ENCODE measurements around the gene KLC1. TPM values are rescaled to one million over a fixed set of nuclear protein-coding genes. Genes with fewer than 3 reads are reported as not detected.

KLC1 gene
- total RNA-seq, 1 donor from 2014 or later: 129 TPM

DNA sequence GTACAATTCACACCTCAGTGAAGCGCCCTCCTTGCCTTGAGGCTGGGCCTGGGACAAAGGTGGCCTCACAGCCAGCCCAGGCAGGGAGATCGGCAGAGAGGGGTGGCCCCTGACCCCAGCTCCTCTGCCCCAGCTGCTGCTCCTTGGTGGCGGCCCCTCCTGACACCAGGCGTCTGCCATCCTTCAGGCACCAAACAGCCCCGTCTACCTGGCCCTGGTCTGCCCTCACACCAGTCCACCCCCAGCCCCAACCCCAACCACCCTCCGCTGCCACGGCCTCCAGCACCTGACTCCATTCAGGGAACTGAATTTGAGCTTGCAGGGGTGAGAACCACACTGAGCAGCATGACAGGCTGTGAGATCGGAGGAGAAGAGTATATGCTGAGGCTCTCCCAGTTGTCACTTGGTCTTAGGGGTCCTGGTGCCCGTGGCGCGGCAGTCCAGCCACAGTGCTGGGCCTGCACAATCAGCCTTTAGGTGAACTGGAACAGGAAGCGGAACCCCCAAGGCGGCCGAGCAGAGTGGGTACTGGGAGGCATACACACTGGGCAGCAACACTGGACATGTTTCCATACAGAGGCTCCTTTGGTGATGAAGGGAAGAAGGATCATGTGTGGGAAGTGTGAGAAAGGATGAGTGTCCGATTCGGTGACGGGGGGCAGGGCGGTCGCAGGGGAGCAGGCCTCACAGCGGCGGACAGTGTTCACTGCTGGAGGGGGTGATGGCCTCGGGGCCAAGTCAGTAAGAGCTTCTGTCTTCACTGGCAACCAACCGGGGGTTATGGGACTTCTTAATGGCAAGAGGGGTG is 105.3 kb downstream of the KLC1 start:
- DNase-seq (ENCODE audit: low read depth in 2 of 2): no peak

GRCh38 chr14:103735022-103735421 is 106.0 kb downstream of the KLC1 start:
- peak in 1 of 2 donors; percentile 63 for DNase-seq (ENCODE audit: low read depth in 2 of 2)

- DNase-seq (ENCODE audit: low read depth in 2 of 2): peak; percentile 29 to 55
Observed at GRCh38 chr14:103735439-103735814, 106.4 kb downstream of the KLC1 start.

GRCh38 chr14:103735815-103736545 is 107.0 kb downstream of the KLC1 start:
- DNase-seq (ENCODE audit: low read depth in 2 of 2): no peak

GRCh38 chr14:103736546-103737431 is 107.8 kb downstream of the KLC1 start:
- DNase-seq (ENCODE audit: low read depth in 2 of 2): no peak

DNA sequence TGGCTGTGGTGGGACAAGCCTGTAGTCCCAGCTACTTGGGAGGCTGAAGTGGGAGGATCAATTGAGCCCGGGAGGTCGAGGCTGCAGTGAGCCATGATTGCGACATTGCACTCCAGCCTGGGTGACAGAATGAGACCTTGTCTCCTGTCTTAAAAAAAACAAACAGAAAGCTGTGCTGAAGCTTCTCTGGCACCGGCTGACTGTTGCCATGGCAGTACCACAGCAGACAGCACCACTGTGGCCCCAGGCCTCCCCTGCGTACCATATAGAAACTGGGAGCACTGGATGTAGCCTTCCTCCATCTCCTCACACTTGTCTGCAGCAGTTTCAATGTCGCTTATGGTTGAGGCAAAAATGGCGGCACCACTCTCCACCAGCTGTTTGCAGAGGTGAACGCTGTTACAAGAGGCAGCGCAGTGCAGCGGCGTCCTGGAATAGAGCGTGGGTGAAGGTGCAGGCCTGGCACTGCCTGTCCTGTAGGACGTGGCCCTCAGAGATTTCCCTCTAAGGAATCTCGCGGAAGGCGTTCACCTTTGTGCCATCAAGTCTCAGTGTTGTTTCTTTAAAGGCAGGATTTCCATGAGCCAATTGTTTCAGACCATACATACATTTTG is 108.5 kb downstream of the KLC1 start:
- DNase-seq (ENCODE audit: low read depth in 2 of 2): no peak

DNA sequence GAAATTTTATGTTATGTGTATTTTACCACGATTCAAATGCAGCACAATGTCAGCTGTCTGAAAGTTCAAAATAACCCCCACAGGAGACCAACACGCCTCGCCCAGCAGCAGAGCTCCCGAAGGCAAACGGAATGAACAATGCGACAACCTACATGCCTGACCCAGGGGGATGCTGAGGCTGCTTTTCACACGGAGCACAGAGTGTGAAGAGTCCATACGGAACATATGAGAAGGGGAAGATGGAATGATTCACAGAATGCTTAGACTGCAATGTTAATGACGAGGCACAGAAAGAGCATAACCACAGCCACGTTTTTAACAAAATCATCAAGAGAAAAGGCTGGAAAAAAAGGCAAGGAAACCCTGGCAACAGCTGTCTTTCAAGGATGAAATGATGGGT is 109.2 kb downstream of the KLC1 start:
- no peak for DNase-seq (ENCODE audit: low read depth in 2 of 2)

- DNase-seq (ENCODE audit: low read depth in 2 of 2): no peak
Observed at GRCh38 chr14:103738701-103739451, 109.9 kb downstream of the KLC1 start.

DNA sequence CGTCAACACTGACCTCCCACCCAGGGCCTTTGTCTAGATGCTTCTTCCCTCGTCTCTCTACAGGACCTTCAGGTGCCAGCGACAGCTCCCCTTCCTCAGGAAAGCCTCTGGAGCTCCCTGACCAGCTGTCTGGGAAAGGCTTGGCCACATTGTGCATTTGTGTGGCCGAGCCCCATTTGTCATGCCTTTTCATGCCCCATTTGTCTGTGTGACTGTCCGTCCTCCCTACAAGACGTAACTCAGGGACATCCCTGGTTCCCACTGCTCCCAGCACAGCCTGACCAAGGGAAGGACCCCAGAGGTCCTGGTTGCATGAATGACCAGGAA is 110.4 kb downstream of the KLC1 start:
- no peak for DNase-seq (ENCODE audit: low read depth in 2 of 2)

DNA sequence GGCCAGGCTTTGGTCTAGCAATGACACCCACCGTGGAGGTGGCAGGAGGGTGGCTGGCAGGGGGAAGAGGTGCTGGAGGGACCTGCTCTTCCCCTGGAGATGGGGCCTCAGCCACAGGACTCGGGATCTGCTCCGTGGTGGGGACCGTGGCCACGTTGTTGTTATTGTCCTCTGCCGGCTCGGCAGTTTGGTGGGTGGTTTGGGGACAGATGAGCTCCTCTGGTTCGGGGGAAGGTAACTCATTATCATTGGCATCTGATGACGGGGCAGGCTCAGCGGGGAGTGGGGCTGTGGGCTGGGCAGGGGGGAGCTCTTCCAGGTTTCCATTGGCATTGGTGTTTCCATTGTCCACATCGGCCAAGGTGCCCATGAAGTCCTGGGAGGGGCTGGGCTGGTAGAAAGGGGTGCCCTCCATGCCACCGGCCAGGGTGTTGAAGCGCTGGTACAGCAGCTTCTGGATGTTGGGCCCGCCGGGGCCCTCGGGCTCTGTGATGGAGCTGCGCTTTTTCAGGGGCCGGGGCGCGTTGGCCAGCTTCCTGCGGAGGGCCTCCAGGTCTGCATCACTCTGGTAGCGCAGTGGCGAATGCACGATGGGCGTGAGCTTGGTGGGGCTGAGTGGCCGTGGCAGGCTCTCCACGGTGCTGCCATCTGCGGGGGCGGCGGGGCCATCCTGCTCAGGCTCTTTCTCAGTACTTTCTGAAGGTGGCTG is 110.9 kb downstream of the KLC1 start:
- no peak for DNase-seq (ENCODE audit: low read depth in 2 of 2)

- DNase-seq (ENCODE audit: low read depth in 2 of 2): peak in 1 of 2 donors; percentile 65
Observed at GRCh38 chr14:103740991-103741689, 112.1 kb downstream of the KLC1 start.

DNA sequence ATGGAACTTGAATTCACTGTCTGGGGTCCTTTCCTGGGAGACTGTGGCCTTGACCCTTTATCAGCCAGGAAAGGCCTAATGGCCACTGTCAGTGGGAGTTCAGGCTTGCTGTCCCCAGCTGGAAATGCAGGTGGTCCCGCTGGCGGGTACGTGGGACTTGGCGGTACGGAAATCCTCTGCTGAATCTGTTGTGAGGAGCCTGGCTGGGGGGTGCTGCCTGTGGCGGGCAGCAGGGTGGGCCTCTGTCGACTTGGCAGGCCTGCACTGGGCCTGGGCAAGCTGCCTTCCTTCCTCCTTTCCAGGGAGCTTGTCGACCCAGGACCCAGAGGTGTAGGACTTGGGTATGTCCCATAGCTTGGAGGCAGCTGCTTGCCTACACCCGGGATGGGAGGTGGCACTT is 112.9 kb downstream of the KLC1 start:
- no peak for DNase-seq (ENCODE audit: low read depth in 2 of 2)

DNA sequence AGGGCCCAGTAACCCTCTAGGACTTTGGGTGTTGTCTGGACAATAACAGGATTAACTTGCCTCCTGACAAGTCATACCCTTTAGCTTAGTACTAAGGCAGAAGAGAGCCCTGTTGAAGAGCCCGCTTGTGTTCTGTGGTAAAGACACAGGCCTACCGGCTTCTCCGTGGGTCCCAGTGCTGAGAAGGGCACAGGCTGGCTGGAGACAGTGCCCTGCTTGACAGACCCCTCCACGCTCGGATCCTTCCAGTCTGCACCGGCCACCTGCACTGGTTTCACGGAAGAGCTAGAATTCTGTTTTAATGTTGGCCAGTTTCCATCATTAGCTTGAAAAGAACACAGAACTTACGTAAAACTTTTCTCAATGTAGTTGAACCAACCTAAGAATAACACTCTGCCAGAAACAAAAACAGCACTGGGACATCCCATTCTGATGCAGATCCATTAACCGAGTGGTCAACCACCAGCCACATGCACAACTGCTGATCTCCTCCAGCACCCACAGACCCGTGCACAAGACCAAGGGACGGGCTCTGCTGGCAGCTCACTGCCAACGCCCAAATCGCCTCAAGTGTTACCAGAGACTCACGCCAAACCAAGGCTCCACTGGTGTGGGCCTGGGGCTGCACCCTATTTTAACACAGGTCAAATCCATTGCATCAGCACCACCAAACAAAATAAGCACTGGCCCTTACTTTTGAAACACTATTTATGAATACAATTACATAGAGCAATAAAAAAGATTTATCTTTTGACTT is 113.7 kb downstream of the KLC1 start:
- no peak for DNase-seq (ENCODE audit: low read depth in 2 of 2)

- DNase-seq (ENCODE audit: low read depth in 2 of 2): no peak
Observed at GRCh38 chr14:103743691-103744090, 114.7 kb downstream of the KLC1 start.

DNA sequence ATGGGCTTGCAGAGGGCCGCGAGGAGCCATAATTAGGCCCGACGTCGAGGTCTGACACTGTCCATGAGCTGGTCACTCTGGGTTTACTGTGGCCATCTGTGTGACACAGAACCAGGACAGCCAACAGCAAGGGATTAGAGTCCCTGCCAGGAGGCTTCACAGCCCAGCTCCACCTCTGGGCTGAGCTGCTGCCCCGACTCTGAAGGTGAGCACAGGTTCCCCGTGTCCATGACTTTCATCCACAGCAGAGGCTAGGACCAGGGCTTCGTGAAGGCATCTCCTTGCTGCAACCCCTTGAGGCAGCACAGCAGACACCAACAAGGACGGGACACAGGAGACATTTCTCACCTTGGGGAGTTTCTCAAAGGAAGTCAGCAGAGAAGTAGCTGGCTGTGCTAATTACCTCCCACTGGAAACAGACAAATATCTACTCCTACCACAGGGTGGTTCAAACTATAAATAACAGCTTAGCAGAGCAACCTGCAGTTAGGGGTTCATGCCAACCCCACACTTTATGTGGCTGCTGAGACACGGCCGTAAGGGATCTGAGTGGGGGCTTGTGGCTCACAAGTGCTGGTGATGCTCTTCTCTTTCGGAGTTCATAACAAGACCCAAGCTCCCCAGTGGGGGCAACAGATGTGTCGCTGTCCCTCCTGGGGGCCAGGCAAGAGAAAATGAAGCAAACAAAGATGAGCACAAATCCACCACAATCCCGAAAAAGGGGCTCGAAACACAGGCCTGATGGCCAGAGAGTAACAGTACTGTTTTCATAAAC is 115.8 kb downstream of the KLC1 start:
- DNase-seq (ENCODE audit: low read depth in 2 of 2): no peak

GRCh38 chr14:103745424-103745823 is 116.4 kb downstream of the KLC1 start:
- no peak for DNase-seq (ENCODE audit: low read depth in 2 of 2)

- no peak for DNase-seq (ENCODE audit: low read depth in 2 of 2)
Observed at GRCh38 chr14:103746701-103747100, 117.7 kb downstream of the KLC1 start.

DNA sequence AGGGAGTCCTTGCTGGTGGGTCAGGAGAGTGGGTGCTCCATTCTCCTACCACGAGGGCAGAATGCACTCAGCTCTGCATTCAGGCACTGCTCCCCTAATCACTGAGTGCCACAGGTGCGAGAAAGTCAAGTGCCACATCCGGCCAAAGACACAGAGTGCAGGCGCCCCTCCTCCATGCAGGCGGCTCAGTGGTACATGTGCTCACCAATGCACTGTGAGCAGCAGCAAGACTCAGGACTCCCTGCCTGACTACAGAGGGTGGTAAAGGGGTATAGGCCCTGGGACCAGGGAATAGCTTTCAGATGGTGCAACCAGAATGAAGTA is 119.5 kb downstream of the KLC1 start:
- DNase-seq (ENCODE audit: low read depth in 2 of 2): no peak
